Ovary (tissue), 9 donors: ENCODE measurements around the gene TTLL5. TPM values are rescaled to one million over a fixed set of nuclear protein-coding genes. Genes with fewer than 3 reads are reported as not detected.

Experiments
- DNase-seq, 5 donors: peaks; one replicate each; pipeline ENCODE4 v3.0.0-alpha.2; 2019 to 2020
- H3K27ac ChIP-seq, 2 donors: fragments of 200-600 bp; one replicate each; pipeline versions ENCODE4 v1.5.1 to v1.8.0; 2019 to 2022
- H3K27me3 ChIP-seq: fragments of 200-600 bp; one replicate; pipeline ENCODE4 v1.8.0; 2022
- H3K36me3 ChIP-seq: fragments of 200-600 bp; sonication (generic); one replicate; pipeline ENCODE4 v1.5.1; 2019
- H3K4me1 ChIP-seq: one replicate; pipeline ENCODE4 v1.8.1; 2013; ENCODE audit warnings: mild to moderate bottlenecking, moderate library complexity; ENCODE audit not compliant: insufficient read depth
- H3K4me3 ChIP-seq: fragments of 200-600 bp; sonication (generic); one replicate; pipeline ENCODE4 v1.5.1; 2017
- H3K9me3 ChIP-seq, 2 donors: fragments of 200-600 bp in 1 of 2; sonication (generic) in 1 of 2; one replicate each; pipeline versions ENCODE4 v1.5.1 to v1.8.1; 2013 to 2019; ENCODE audit warnings: mild to moderate bottlenecking in 1 of 2, moderate library complexity in 1 of 2
- EP300 ChIP-seq: sonication (generic); formaldehyde crosslinking; IDR thresholded peaks from one replicate; pipeline ENCODE4 v1.6.1; 2017; ENCODE audit warnings: antibody characterized with exemption
- POLR2A ChIP-seq: fragments of 450-650 bp; IDR thresholded peaks from one replicate; pipeline ENCODE4 v1.6.1; 2017; ENCODE audit warnings: antibody characterized with exemption, mild to moderate bottlenecking, moderate library complexity
- WGBS, 3 donors: extraction: QIAGEN DNeasy Blood & Tissue Kit in 1 of 3; methylation state at CpG; one replicate each; pipeline versions ENCODE4 v1.1.5 to v1.1.7; 2013 to 2017; 5-methylcytosine and 5-hydroxymethylcytosine counted together
- intact Hi-C, 4 donors: fragments of 100-400 bp; cut with DNase I; formaldehyde crosslinking; loops; one replicate each; pipeline versions ENCODE4 v1.11.0 to v1.15.1; 2022 to 2023
- polyA plus RNA-seq, 2 donors: library from polyadenylated mRNA; stranded (reverse); fragments of 200-250 nt in 1 of 2; fragments of 350-450 nt in 1 of 2; fragmentation: Illumina TruSeq in 1 of 2; extraction: RNeasy Lipid Tissue Mini Kit (QIAGEN cat#74804) in 1 of 2; gene quantifications; one replicate each; pipeline ENCODE4 v1.2.3, GENCODE V29; 2013 to 2014
- total RNA-seq, 7 donors: library from RNA; depleted of rRNA in 2 of 7; stranded (reverse); fragments of >200 nt in 2 of 7; fragmentation: NEBNext Ultra II Directional in 3 of 7; extraction: Animal tissue kit (Norgen Biotek cat#: 25700) in 3 of 7; gene quantifications; one replicate each; pipeline versions ENCODE4 v1.1.0 to v1.2.4, GENCODE V29; 2016 to 2023
- TF ChIP-seq, protein P1 (sequence below), 3 donors: fragments of 450-650 bp in 2 of 3; fragments of 200-600 bp in 1 of 3; IDR thresholded peaks; one replicate each; pipeline versions ENCODE4 v1.5.1 to v1.8.0; 2016 to 2022; ENCODE audit warnings: antibody characterized with exemption in 3 of 3, mild to moderate bottlenecking in 1 of 3
- donor health status: DM: no; HTN: no; CAD: no; lungs with moderate emphysema.
- donor health status: DM: no; HTN: no; CAD: no.
- donor health status: Bipolar disorder and iron deficiency.
- donor health status: DM: yes; HTN: yes; CAD: no.
- donor health status: DM: no; HTN: no; CAD: no.
- donor health status: DM: yes; HTN: yes; CAD: no.

TTLL5 gene
- total and polyA plus RNA-seq, 9 donors = 11.0 to 34.9 (median 27.3) TPM

DNA sequence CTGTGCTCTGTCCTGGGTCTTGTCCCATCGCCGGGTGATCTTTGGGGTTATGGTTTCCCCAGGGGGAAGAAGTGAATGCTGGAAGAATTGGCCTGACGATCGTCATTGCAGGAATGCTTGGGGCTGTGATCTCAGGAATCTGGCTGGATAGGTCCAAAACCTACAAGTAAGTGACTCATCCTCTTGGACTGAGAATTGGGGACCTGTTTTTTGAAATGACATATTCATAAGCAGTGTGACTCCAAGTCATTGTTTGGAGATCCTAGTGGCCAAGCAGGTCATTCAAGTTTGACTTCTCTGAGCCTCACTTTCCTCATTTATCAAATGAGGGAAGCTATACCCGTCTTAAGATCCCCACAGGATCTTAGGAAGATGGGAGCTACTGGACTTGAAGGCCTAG, 26.2 kb upstream of the TTLL5 start:
- no peaks in the 10 kb centered on the region for H3K27me3 ChIP-seq
- H3K4me1 ChIP-seq = no peaks in the 10 kb centered on the region
- H3K9me3 ChIP-seq = no peaks in the 10 kb centered on the region
- no peak overlapping the region for H3K4me3 ChIP-seq
- no peaks in the 10 kb centered on the region for H3K36me3 ChIP-seq
- H3K27ac ChIP-seq = no peak overlapping the region
- no peak for DNase-seq
- 89 to 90% (median 89%) methylated on average over 5 of the region's 5 CpGs for WGBS, 3 donors
- intact Hi-C loops = no loop called here
- TF ChIP-seq, protein P1, sequence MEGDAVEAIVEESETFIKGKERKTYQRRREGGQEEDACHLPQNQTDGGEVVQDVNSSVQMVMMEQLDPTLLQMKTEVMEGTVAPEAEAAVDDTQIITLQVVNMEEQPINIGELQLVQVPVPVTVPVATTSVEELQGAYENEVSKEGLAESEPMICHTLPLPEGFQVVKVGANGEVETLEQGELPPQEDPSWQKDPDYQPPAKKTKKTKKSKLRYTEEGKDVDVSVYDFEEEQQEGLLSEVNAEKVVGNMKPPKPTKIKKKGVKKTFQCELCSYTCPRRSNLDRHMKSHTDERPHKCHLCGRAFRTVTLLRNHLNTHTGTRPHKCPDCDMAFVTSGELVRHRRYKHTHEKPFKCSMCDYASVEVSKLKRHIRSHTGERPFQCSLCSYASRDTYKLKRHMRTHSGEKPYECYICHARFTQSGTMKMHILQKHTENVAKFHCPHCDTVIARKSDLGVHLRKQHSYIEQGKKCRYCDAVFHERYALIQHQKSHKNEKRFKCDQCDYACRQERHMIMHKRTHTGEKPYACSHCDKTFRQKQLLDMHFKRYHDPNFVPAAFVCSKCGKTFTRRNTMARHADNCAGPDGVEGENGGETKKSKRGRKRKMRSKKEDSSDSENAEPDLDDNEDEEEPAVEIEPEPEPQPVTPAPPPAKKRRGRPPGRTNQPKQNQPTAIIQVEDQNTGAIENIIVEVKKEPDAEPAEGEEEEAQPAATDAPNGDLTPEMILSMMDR (IDR thresholded peaks at IDR 0.05) = no peak

DNA sequence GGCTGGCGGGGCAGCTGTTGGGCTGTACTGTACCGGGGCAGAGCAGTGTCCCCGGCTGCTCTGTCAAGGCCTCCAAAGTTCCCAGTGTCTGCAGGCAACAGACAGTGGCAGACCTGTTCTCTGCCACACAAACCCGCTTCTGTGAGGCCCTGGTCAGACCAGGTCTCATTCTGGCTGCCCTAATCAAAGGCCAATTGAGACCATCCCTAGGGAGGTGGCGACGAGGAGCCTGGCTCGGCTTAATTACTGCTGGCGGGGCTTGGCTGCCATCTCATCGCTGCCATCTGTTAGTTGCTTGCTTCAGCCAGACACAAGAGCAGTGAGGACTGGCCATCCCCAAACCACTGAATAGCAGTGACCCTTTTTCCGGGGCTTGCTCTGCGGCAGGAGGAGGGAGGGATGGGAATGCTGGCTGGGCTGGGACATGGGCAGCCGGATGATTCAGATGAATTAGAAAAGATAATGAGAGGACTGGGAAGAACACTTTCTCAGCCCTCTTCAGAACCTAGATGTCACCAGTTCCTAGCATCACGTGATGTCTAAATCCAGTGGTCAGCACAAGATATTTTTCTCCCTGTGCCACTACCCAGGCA, 24.9 kb upstream of the TTLL5 start:
- 56 to 65% (median 57%) methylated on average over 13 of the region's 13 CpGs for WGBS, 3 donors

DNA sequence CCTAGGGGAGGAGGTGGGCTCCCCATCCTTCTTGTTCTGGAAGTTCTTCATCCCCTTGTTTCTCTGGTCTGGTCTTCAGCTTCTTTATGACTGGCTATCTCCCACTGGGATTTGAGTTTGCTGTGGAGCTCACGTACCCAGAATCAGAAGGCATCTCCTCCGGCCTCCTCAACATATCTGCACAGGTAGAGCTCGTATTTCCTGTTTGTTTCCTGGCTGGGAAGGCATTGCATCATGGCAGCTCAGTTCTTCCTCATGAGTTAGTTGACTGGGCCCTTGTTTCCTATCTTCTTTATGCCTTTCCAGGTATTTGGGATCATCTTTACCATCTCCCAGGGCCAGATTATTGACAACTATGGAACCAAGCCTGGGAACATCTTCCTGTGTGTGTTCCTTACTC, 20.2 kb upstream of the TTLL5 start:
- no peak overlapping the region for H3K4me3 ChIP-seq
- 93 to 96% (median 96%) methylated on average over 3 of the region's 3 CpGs for WGBS, 3 donors
- intact Hi-C loops = loop anchor here in 1 of 4 donors (5.0 kb wide), 1 partner anchor 49 kb away; no protein-coding TSS in a partner anchor
- no peak for DNase-seq
- no peaks in the 10 kb centered on the region for H3K36me3 ChIP-seq
- no peaks in the 10 kb centered on the region for H3K27me3 ChIP-seq
- no peak for TF ChIP-seq POLR2A
- TF ChIP-seq EP300 = no peak
- TF ChIP-seq, protein P1 (IDR thresholded peaks at IDR 0.05) = no peak
- H3K4me1 ChIP-seq = no peaks in the 10 kb centered on the region
- H3K9me3 ChIP-seq = no peaks in the 10 kb centered on the region
- H3K27ac ChIP-seq = no peak overlapping the region

More for the DNA sequence above, 24.9 kb upstream of the TTLL5 start:
- no peak for DNase-seq
- intact Hi-C loops = no loop called here
- no peaks in the 10 kb centered on the region for H3K9me3 ChIP-seq
- H3K36me3 ChIP-seq = no peaks in the 10 kb centered on the region
- H3K27ac ChIP-seq = no peak overlapping the region
- H3K27me3 ChIP-seq = no peaks in the 10 kb centered on the region
- H3K4me1 ChIP-seq = no peaks in the 10 kb centered on the region
- H3K4me3 ChIP-seq = no peak overlapping the region
- no peak for TF ChIP-seq EP300
- no peak for TF ChIP-seq POLR2A
- TF ChIP-seq, protein P1 (IDR thresholded peaks at IDR 0.05) = no peak

DNA sequence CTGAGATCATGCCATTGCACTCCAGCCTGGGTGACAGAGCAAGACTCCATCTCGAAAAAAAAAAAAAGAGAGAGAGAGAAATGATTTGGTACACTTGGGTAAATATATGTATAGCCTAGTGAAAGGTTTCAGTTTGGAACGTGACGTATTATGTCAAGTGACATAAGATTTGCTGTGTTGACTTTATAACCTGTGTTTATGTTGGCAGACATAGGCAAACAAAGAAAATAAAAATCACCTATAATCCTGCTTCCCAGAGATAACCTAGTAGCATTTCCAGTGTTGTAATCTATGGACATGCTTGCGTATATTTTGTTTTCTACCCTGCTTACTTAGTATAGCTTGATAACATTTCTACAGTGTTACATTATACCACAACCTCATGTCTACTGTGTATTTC, 17.1 kb upstream of the TTLL5 start:
- Histone ChIP-seq H3K4me3 (no peak overlapping the region), H3K36me3 (no peaks in the 10 kb centered on the region), H3K9me3 (no peaks in the 10 kb centered on the region), H3K27ac (no peak overlapping the region), H3K27me3 (no peaks in the 10 kb centered on the region), H3K4me1 (peaks cover 8% of the 10 kb centered on the region)
- 61 to 67% (median 64%) methylated on average over 4 of the region's 4 CpGs for WGBS, 3 donors
- intact Hi-C loops = loop anchor here in 1 of 4 donors (5.0 kb wide), 1 partner anchor 52 kb away; no protein-coding TSS in a partner anchor
- DNase-seq = no peak
- TF ChIP-seq POLR2A = no peak
- no peak for TF ChIP-seq EP300
- TF ChIP-seq, protein P1 (IDR thresholded peaks at IDR 0.05) = no peak
